HG02885 (cell line): Measurements from ENCODE around the gene CABS1.

Experiments used
- ATAC-seq: cut with Tn5 transposase; IDR thresholded peaks from one replicate; pipeline ENCODE4 v1.9.1; 2021; ENCODE audit warnings: mild to moderate bottlenecking; ENCODE audit not compliant: unreplicated experiment, poor library complexity

The CABS1 gene

GRCh38 chr4:70380578-70380977 is 45.8 kb downstream of the CABS1 start:
- ATAC-seq = no peak

GRCh38 chr4:70382691-70383181 is 48.0 kb downstream of the CABS1 start, which contains the start of gene SMR3B:
SMR3B (plus strand) TSS chr4:70383131; CDS start chr4:70384511, 1,380 bp downstream.
- no peak for ATAC-seq
